ENCODE results near the gene GLIS1.

GRCh38 chr1:53549781-53550180, 189.2 kb downstream of the GLIS1 start:
- no peak for TF ChIP-seq POLR2A (IDR thresholded peaks at IDR 0.05; ENCODE audit: extremely low read depth, insufficient read length)
- no peak for TF ChIP-seq CTCF (IDR thresholded peaks at IDR 0.05; ENCODE audit: low read depth, low read length)

All from NB4 (cell line).